ENCODE data around the gene MIS12.

Gene MIS12

GRCh38 chr17:5539286-5539685 lies 52.9 kb downstream of the MIS12 start:
- no peak for TF ChIP-seq SIN3A (IDR thresholded peaks at IDR 0.05; ENCODE audit: borderline replicate concordance, insufficient read depth, low read length)
- TF ChIP-seq TAF1 (IDR thresholded peaks at IDR 0.05; ENCODE audit: borderline replicate concordance, insufficient read depth, low read length), result no peak
- no peak for TF ChIP-seq FOXP2 (optimal IDR thresholded peaks at IDR 0.05; ENCODE audit: borderline replicate concordance, extremely low read depth, extremely low read length, insufficient read depth)
- no peak for TF ChIP-seq REST (IDR thresholded peaks at IDR 0.05; ENCODE audit: insufficient read depth in 1 of 2, low read depth in 2 of 2, low read length in 2 of 2)
- TF ChIP-seq POLR2AphosphoS5 (IDR thresholded peaks at IDR 0.05; ENCODE audit: low read depth, low read length), result no peak

GRCh38 chr17:5540321-5540720 lies 54.0 kb downstream of the MIS12 start:
- TF ChIP-seq SIN3A (IDR thresholded peaks at IDR 0.05; ENCODE audit: borderline replicate concordance, insufficient read depth, low read length) (no peak), REST (IDR thresholded peaks at IDR 0.05; ENCODE audit: insufficient read depth in 1 of 2, low read depth in 2 of 2, low read length in 2 of 2) (no peak), TAF1 (IDR thresholded peaks at IDR 0.05; ENCODE audit: borderline replicate concordance, insufficient read depth, low read length) (no peak), FOXP2 (optimal IDR thresholded peaks at IDR 0.05; ENCODE audit: borderline replicate concordance, extremely low read depth, extremely low read length, insufficient read depth) (no peak), POLR2AphosphoS5 (IDR thresholded peaks at IDR 0.05; ENCODE audit: low read depth, low read length) (no peak)
